Endothelial cell (in vitro differentiated cells): Measurements from ENCODE around the gene ABCG1. TPM values are rescaled to one million over a fixed set of nuclear protein-coding genes. Genes with fewer than 3 reads are reported as not detected.

ENCODE experiments used
- DNase-seq: peaks from one replicate; pipeline ENCODE4 v3.0.0; 2021; ENCODE audit warnings: low spot score
- H3K27ac Mint-ChIP-seq: one replicate; pipeline ENCODE4 v1.8.0; 2021; ENCODE audit warnings: mixed read lengths, inconsistent platforms; ENCODE audit not compliant: unreplicated experiment
- H3K27me3 Mint-ChIP-seq: one replicate; pipeline ENCODE4 v1.8.0; 2021; ENCODE audit warnings: mild to moderate bottlenecking, moderate library complexity, mixed read lengths, inconsistent platforms; ENCODE audit not compliant: unreplicated experiment
- H3K36me3 Mint-ChIP-seq: one replicate; pipeline ENCODE4 v1.8.0; 2021; ENCODE audit warnings: mild to moderate bottlenecking, low read depth, mixed read lengths, inconsistent platforms; ENCODE audit not compliant: unreplicated experiment
- H3K4me1 Mint-ChIP-seq: one replicate; pipeline ENCODE4 v1.8.0; 2021; ENCODE audit warnings: mild to moderate bottlenecking, mixed read lengths, inconsistent platforms; ENCODE audit not compliant: unreplicated experiment
- H3K4me3 Mint-ChIP-seq: one replicate; pipeline ENCODE4 v1.8.0; 2021; ENCODE audit warnings: mild to moderate bottlenecking, mixed read lengths, inconsistent platforms; ENCODE audit not compliant: unreplicated experiment
- H3K9me3 Mint-ChIP-seq: one replicate; pipeline ENCODE4 v1.8.0; 2021; ENCODE audit warnings: mixed read lengths, inconsistent platforms; ENCODE audit not compliant: unreplicated experiment
- total RNA-seq: library from RNA; stranded (reverse); fragmentation: NEBNext Ultra II Directional; extraction: Animal tissue kit (Norgen Biotek cat#: 25700); gene quantifications from one replicate; pipeline ENCODE4 v1.2.1, GENCODE V29; 2021; ENCODE audit not compliant: unreplicated experiment
- TF ChIP-seq, protein P1 (sequence below): fragments of 200-600 bp; sonication (generic); IDR thresholded peaks from one replicate; pipeline ENCODE4 v1.5.0; 2021; ENCODE audit warnings: antibody characterized with exemption; ENCODE audit not compliant: unreplicated experiment

ABCG1 gene
- total RNA-seq, 1 donor from 2014 or later: 48.9 TPM

DNA sequence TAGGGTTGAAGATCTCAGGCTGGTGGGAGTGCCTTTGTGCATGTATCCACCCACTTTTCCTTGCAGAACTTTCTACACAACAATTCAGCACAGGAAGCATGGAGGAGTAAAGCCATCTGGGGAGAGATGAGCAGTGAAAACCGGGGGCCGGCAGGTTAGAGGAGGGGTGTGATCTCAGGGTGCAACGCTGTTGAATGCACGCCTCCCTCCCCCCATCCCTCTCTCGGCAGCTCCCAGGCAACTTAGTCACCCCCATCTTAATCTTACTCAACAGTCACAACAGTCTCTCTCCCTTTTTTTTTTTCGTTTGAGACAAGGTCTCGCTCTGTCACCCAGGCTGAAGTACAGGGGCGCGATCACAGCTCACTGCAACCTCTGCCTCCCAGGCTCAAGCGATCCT is 16.6 kb upstream of the ABCG1 start:
- Mint-ChIP-seq H3K4me3 (no peak overlapping the region), H3K27me3 (peaks cover 2% of the 10 kb centered on the region), H3K4me1 (peaks cover 9% of the 10 kb centered on the region), H3K9me3 (no peaks in the 10 kb centered on the region), H3K36me3 (no peaks in the 10 kb centered on the region), H3K27ac (no peak overlapping the region)
- TF ChIP-seq, protein P1, sequence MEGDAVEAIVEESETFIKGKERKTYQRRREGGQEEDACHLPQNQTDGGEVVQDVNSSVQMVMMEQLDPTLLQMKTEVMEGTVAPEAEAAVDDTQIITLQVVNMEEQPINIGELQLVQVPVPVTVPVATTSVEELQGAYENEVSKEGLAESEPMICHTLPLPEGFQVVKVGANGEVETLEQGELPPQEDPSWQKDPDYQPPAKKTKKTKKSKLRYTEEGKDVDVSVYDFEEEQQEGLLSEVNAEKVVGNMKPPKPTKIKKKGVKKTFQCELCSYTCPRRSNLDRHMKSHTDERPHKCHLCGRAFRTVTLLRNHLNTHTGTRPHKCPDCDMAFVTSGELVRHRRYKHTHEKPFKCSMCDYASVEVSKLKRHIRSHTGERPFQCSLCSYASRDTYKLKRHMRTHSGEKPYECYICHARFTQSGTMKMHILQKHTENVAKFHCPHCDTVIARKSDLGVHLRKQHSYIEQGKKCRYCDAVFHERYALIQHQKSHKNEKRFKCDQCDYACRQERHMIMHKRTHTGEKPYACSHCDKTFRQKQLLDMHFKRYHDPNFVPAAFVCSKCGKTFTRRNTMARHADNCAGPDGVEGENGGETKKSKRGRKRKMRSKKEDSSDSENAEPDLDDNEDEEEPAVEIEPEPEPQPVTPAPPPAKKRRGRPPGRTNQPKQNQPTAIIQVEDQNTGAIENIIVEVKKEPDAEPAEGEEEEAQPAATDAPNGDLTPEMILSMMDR: no peak
- DNase-seq: no peak

DNA sequence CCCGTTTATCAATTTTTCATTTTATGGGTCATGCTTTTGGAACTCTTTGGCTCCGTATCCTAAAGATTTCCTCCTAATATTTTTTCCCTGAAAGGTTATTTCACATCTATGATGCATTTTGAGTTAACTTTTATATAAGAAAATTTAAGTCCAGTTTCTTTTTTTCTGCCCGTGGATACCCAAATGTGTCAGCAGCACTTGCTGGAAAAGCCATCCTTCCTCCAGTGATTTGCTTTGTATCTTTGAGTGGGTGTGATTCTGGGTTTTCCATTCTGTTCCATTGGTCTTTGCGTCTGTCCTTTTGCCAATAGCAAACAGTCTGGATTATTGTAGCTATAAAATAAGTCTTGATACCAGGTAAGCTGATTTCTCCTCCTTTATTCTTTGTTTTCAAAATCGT is 15.6 kb upstream of the ABCG1 start:
- TF ChIP-seq, protein P1: no peak
- Mint-ChIP-seq H3K9me3 (no peaks in the 10 kb centered on the region), H3K36me3 (no peaks in the 10 kb centered on the region), H3K4me1 (peaks cover 11% of the 10 kb centered on the region), H3K27me3 (peaks cover 2% of the 10 kb centered on the region), H3K27ac (no peak overlapping the region), H3K4me3 (no peak overlapping the region)
- no peak for DNase-seq

DNA sequence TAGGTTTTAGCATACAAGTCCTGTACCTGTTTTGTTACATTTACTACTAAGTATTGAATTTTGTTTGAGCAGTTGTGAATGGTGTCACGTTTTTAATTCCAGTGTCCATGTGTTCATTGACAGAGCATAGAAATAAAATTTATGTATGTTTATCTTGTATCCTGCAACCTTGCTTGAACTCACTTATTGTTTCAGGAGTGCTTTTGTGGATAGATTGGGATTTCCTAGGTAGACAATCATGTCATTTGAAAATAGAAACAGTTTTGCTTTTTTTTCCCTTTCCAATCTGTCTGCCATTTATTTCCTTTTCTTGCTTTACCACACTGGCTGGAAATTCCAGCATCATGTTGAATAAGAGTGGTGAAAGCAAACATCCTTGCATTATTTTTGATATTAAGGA is 15.0 kb upstream of the ABCG1 start:
- H3K4me3 Mint-ChIP-seq: no peak overlapping the region
- no peaks in the 10 kb centered on the region for H3K36me3 Mint-ChIP-seq
- no peak overlapping the region for H3K27ac Mint-ChIP-seq
- peaks cover 12% of the 10 kb centered on the region for H3K4me1 Mint-ChIP-seq
- TF ChIP-seq, protein P1: no peak
- H3K9me3 Mint-ChIP-seq: no peaks in the 10 kb centered on the region
- H3K27me3 Mint-ChIP-seq: peaks cover 6% of the 10 kb centered on the region
- DNase-seq: no peak

DNA sequence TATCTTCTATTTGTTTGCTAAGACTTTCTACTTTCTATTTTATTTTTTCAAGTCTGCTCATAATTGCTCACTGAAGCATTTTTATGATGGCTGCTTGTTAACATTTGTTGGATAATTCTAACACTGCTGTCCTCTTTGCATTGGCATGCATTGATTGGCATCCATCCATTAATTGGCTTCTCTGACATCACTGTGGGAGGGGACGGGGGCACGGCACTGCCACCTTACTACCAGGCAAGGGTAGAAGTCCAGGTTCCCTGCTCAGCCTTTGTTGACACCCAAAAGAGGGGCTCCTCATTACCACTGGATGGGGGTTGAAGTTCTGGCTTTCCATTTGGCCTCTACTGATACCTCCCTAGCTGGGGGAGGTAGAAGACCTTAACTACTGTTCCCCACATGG is 11.5 kb upstream of the ABCG1 start:
- Mint-ChIP-seq H3K4me1 (peaks cover 28% of the 10 kb centered on the region), H3K27ac (no peak overlapping the region), H3K4me3 (no peak overlapping the region), H3K36me3 (peaks cover 9% of the 10 kb centered on the region), H3K9me3 (no peaks in the 10 kb centered on the region), H3K27me3 (peaks cover 8% of the 10 kb centered on the region)
- TF ChIP-seq, protein P1: no peak
- no peak for DNase-seq

DNA sequence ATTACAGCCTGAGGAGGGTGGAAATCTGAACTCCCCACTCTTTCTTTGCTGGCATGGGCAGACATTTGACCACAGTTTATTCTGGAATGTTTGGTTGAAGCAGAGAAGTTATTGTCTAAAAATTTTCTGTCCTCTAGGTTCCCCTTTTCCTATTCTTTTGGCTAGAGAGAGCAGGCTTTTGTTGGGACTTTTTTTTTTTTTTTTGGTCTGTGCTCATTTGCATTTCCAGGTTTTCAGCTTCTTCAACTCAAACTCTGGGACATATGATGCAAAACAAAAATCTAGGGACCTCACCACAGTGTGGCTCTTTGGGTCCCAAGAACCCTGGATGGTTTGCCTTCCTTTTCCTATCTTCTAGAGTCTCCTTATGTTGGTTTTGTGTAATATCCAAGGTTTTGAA is 10.9 kb upstream of the ABCG1 start:
- peaks cover 9% of the 10 kb centered on the region for H3K36me3 Mint-ChIP-seq
- H3K4me1 Mint-ChIP-seq: peaks cover 28% of the 10 kb centered on the region
- H3K9me3 Mint-ChIP-seq: no peaks in the 10 kb centered on the region
- TF ChIP-seq, protein P1: no peak
- no peak for DNase-seq
- H3K27me3 Mint-ChIP-seq: peaks cover 11% of the 10 kb centered on the region
- H3K4me3 Mint-ChIP-seq: no peak overlapping the region
- H3K27ac Mint-ChIP-seq: no peak overlapping the region
